GM20000 (cell line): ENCODE measurements around the gene NAT9.

ENCODE experiments used
- DNase-seq: peaks from one replicate; pipeline ENCODE4 v3.0.0; 2012; ENCODE audit warnings: low spot score
- TF ChIP-seq, protein P1 (sequence below): IDR thresholded peaks from 2 replicates; pipeline ENCODE4 v1.5.1; 2012; ENCODE audit warnings: mild to moderate bottlenecking, control low read depth; ENCODE audit errors: extremely low read depth, missing control alignments

The NAT9 gene

DNA sequence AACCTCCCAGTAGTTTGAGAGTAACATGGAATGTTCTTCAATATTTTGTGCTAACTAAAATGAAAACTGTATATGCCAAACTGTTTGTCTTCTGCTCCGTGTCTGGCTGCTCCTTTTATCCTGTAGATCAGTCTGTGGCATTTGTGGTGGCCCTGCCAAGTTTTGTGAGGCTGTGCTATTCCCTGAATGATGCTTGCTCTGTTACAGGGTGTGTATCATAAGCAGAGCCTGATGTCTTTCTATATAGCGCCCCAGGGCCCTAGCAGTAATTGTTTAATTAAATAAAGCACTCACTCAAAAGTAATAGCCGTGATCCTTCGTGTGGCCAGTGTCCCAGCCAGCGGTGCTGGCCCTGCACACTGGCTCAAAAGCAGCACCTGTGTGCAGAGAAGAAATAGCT lies 27.8 kb upstream of the NAT9 start:
- no peak for DNase-seq
- TF ChIP-seq, protein P1, sequence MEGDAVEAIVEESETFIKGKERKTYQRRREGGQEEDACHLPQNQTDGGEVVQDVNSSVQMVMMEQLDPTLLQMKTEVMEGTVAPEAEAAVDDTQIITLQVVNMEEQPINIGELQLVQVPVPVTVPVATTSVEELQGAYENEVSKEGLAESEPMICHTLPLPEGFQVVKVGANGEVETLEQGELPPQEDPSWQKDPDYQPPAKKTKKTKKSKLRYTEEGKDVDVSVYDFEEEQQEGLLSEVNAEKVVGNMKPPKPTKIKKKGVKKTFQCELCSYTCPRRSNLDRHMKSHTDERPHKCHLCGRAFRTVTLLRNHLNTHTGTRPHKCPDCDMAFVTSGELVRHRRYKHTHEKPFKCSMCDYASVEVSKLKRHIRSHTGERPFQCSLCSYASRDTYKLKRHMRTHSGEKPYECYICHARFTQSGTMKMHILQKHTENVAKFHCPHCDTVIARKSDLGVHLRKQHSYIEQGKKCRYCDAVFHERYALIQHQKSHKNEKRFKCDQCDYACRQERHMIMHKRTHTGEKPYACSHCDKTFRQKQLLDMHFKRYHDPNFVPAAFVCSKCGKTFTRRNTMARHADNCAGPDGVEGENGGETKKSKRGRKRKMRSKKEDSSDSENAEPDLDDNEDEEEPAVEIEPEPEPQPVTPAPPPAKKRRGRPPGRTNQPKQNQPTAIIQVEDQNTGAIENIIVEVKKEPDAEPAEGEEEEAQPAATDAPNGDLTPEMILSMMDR: no peak

DNA sequence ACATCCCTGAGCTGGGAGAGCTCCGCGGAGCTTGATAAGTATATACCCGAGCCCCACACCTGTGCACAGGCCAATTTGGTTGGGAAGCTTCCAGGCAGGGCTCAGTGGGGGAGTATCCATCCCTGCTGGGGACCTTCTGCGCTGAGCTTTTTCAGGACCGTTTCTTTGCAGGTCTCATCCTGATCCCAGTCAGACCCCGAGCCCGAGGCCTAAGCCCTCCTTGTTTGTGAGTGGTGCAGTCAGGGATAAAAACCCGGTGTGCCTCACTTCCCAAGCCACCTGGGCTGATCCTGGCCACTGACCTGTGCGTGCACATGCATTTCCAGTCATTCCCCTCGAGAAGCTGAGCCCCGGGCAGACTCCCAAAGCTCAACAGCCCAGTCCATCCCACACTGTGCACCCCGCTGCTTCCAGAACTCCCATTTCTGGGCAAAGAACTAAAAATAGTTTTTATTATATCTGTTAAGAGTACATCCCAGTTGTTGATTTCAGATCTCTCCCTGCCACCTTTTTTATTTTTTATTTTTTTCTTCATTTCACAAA lies 27.3 kb upstream of the NAT9 start:
- no peak for DNase-seq
- TF ChIP-seq, protein P1: no peak

GRCh38 chr17:74801896-74802295 lies 25.8 kb upstream of the NAT9 start:
- TF ChIP-seq, protein P1: no peak
- no peak for DNase-seq

- DNase-seq: no peak
- TF ChIP-seq, protein P1: no peak
Measured at GRCh38 chr17:74800531-74800930, 24.4 kb upstream of the NAT9 start.

DNA sequence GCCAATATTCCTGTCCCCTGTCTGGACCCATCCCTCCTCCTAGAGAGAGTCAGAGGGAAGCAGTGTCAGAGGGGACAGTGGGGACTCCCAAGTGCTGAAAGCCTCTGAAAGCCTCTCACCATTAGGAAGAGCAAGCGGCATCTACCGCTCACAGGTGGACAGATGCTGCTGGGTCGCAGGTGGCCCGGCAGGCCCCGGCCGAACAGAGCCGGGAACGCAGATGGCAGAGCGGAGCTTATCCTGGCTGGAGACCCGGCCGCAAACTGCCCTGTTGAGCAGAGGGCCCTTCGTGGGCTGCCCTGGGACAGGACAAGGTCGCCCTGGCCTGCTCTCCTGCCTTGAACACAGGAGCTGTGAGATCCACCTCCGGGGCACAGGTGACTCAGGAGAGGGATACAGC lies 23.0 kb upstream of the NAT9 start:
- DNase-seq: no peak
- TF ChIP-seq, protein P1: no peak

- DNase-seq: no peak
- TF ChIP-seq, protein P1: no peak
Measured at GRCh38 chr17:74798239-74798707, 22.1 kb upstream of the NAT9 start.

DNA sequence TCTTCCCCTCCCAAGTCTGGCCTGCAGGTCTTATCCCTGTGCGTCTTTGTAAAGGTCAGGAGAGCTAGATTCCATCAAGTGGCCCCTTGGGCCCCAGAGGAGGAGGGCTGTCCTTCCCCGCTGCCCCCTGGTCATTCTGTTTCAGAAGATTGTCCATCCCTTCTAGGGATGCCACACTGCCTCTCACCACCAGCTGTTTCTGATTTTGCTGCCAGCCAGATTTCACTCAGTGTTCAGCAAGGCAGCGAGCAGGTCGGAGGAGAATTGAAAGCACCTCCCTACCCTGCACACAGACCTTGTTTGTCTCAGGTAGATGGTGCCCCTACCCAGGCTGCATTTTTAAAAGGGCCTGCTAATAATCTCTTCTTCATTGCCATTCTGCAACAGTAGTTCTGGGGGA lies 21.7 kb upstream of the NAT9 start:
- TF ChIP-seq, protein P1: no peak
- no peak for DNase-seq

DNA sequence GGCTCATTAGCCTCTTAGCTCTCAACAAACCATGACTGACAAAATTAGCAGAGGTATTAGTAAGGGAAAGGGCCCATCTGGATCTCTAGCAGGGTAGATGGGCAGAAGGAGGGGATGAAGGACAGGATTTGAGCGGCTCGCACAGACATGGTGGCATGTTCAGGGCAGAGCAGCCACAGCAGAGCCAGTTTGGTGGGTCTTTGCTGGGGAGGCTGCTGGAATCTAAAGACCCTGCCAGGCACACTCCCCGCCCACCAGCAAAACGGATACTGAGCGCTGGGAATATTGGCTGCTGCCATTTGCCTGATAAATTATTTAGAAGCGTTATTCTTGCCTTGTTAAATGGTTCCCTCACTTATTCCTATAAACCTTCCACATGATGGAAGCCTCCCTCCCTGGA lies 20.7 kb upstream of the NAT9 start:
- TF ChIP-seq, protein P1: no peak
- DNase-seq: no peak
